ENCODE results near the gene TSPAN15.

Gene TSPAN15

GRCh38 chr10:69451209-69451783 lies at the start of gene TSPAN15:
Gene TSPAN15 (plus strand): TSS chr10:69451465. CDS start chr10:69451595, 130 bp downstream.
- H3K4me3 ChIP-seq (ENCODE audit: low read depth, low read length) = peak within 1 kb of the TSS; percentile 62

GRCh38 chr10:69402386-69402785 lies 48.9 kb upstream of the TSPAN15 start:
- no peak overlapping the region for H3K4me3 ChIP-seq (ENCODE audit: low read depth, low read length)

- H3K4me3 ChIP-seq (ENCODE audit: low read depth, low read length) = no peak overlapping the region
Measured at GRCh38 chr10:69403066-69403465, 48.2 kb upstream of the TSPAN15 start.

GRCh38 chr10:69403519-69403918 lies 47.7 kb upstream of the TSPAN15 start:
- H3K4me3 ChIP-seq (ENCODE audit: low read depth, low read length) = no peak overlapping the region

GRCh38 chr10:69404786-69405185 lies 46.5 kb upstream of the TSPAN15 start:
- H3K4me3 ChIP-seq (ENCODE audit: low read depth, low read length) = no peak overlapping the region

DNA sequence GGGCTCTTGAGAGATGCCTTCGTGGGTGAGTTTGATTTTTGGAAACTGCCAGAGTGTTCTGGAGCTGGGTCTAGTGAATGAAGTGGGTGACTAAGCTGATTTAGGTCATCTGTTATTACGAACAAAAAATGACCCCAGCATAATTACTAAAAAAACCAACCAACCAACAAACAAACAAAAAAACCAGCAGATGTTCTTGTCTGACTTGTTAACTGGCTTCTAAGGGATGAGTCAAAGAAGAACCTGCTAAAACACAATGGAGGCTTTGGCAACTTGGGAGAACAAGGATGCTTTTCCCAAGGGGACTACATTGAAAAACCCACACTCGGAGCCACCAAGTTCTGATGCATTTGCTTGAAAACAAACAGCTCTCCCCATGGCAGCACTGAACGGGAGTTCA lies 46.0 kb upstream of the TSPAN15 start:
- no peak overlapping the region for H3K4me3 ChIP-seq (ENCODE audit: low read depth, low read length)

GRCh38 chr10:69406302-69406811 lies 44.9 kb upstream of the TSPAN15 start:
- H3K4me3 ChIP-seq (ENCODE audit: low read depth, low read length) = no peak overlapping the region

GRCh38 chr10:69406816-69407580 lies 44.3 kb upstream of the TSPAN15 start:
- no peak overlapping the region for H3K4me3 ChIP-seq (ENCODE audit: low read depth, low read length)

GRCh38 chr10:69407621-69408301 lies 43.5 kb upstream of the TSPAN15 start:
- no peak overlapping the region for H3K4me3 ChIP-seq (ENCODE audit: low read depth, low read length)

GRCh38 chr10:69408318-69409175 lies 42.7 kb upstream of the TSPAN15 start:
- H3K4me3 ChIP-seq (ENCODE audit: low read depth, low read length) = no peak overlapping the region

DNA sequence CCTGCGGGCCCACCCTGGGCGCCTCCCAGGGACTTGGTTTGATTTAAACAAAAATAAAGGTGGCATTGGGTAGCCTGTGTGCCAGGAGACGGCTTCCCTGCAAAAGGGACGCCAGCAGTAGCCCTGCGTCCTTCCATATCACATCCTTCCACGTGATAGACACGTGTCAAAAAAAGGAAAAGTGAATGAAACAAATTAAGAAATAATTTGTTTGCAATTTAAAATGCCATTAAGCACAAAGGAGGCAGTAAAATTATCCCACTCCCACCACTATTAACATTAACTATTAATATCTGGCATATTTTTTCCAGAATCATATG lies 42.1 kb upstream of the TSPAN15 start:
- H3K4me3 ChIP-seq (ENCODE audit: low read depth, low read length) = no peak overlapping the region

DNA sequence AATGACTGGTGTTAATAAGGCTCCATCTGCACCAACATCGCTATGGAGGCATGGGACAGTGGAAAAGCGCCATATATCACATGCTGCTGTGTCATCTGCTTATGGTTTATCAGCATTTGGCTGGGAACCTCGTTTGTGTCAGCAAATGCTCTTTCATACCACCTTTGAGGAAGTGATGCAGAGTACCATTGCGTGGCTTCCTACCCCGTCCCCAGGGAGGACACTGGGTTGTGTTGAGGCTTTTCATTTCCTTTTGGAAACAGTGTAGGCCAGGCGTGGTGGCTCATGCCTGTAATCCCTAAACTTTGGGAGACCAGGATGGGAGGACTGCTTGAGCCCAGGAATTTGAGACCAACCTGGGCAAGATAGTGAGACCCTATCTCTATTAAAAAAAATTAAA lies 41.3 kb upstream of the TSPAN15 start:
- H3K4me3 ChIP-seq (ENCODE audit: low read depth, low read length) = no peak overlapping the region

GRCh38 chr10:69410487-69410886 lies 40.8 kb upstream of the TSPAN15 start:
- no peak overlapping the region for H3K4me3 ChIP-seq (ENCODE audit: low read depth, low read length)

- no peak overlapping the region for H3K4me3 ChIP-seq (ENCODE audit: low read depth, low read length)
Measured at GRCh38 chr10:69411476-69411875, 39.8 kb upstream of the TSPAN15 start.

DNA sequence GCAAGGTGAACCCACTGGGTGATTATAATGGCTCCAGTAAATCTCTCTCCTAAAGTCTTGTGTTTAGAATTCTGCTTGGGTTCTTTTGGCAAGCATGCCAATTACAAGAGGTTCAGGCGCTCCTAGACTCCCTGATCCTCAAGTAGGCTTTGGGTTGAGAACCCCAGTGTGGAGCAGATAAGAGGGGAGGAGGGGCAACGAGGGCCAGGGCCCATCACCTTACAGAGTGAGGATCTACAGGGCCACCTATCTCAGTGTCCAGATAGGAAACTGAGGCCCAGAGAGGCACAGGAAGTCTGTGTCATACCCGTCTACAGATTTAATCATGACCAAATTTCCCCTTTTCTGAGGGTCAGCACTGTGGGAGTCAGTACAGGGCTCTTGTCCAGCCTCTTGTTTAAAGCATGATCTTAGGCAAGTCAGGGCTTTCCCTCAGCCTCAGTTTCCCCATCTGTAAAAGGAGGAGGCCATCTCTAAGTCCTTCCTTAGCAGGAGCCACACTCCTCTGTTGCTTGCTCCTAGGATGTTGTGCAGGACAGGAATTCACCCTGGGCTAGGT lies 39.0 kb upstream of the TSPAN15 start:
- H3K4me3 ChIP-seq (ENCODE audit: low read depth, low read length) = no peak overlapping the region

- H3K4me3 ChIP-seq (ENCODE audit: low read depth, low read length) = no peak overlapping the region
Measured at GRCh38 chr10:69413221-69413865, 37.9 kb upstream of the TSPAN15 start.

- no peak overlapping the region for H3K4me3 ChIP-seq (ENCODE audit: low read depth, low read length)
Measured at GRCh38 chr10:69414036-69415018, 36.9 kb upstream of the TSPAN15 start.

GRCh38 chr10:69415049-69415448 lies 36.2 kb upstream of the TSPAN15 start:
- H3K4me3 ChIP-seq (ENCODE audit: low read depth, low read length) = no peak overlapping the region

GRCh38 chr10:69415951-69416350 lies 35.3 kb upstream of the TSPAN15 start:
- no peak overlapping the region for H3K4me3 ChIP-seq (ENCODE audit: low read depth, low read length)

Measured in iPS-11a (cell line).